GM04503 (cell line): Measurements from ENCODE around the gene DHX15.

ENCODE experiments used
- DNase-seq: peaks from one replicate; pipeline ENCODE4 v3.0.0-alpha.2; 2012; ENCODE audit warnings: low read depth

Gene DHX15

GRCh38 chr4:24482871-24483270, 101.5 kb downstream of the DHX15 start:
- no peak for DNase-seq

- no peak for DNase-seq
Observed at GRCh38 chr4:24477919-24478318, 106.4 kb downstream of the DHX15 start.
